K562 (cell line): ENCODE results near the gene IQCC. TPM values are rescaled to one million over a fixed set of nuclear protein-coding genes. Genes with fewer than 3 reads are reported as not detected.
A peak's percentile ranks its signal among the peaks of the same experiment; 100 is the strongest.

Experiments
- ATAC-seq: fragments of 200-7000 bp; cut with Tn5 transposase; 3 replicates; pipeline ENCODE4 v1.9.1; 2020; ENCODE audit warnings: moderate library complexity
- BruUV-seq: library from RNA; stranded (reverse); fragments of 400-500 nt; replicated peaks from 2 replicates; lab custom pipeline; 2021; lab: Mats Ljungman, UMichigan
- CTCF ChIA-PET: fragments of 300-600 bp; formaldehyde crosslinking; extraction: SDS; loops from one replicate; lab custom pipeline; 2021; ENCODE audit warnings: low intra/inter-chr PET ratio; lab: Yijun Ruan, JAX
- POLR2A ChIA-PET: fragments of 300-600, 350-650 bp; sonication (Branson Sonifier 250); formaldehyde crosslinking; extraction: SDS; loops from one replicate; lab custom pipeline; 2021; ENCODE audit warnings: antibody characterized with exemption, inconsistent platforms; lab: Yijun Ruan, JAX
- DNase-seq, 4 experiments: peaks; one replicate each; pipeline versions ENCODE4 v3.0.0 to v3.0.0-alpha.2; 2011 to 2018; ENCODE audit warnings: low spot score in 3 of 4, mixed read lengths in 3 of 4; ENCODE audit errors: extremely low read depth in 1 of 4
- FAIRE-seq: peaks from 2 replicates; lab custom pipeline; 2011; peaks lifted over from hg19 to GRCh38; lab: Jason Lieb, UNC
- H2AFZ ChIP-seq: 2 replicates; pipeline ENCODE4 v1.6.0; 2011; ENCODE audit warnings: low read depth, low read length, control low read depth, inconsistent platforms
- H3K27ac ChIP-seq: fragments of 200-600 bp; 3 replicates; pipeline ENCODE4 v1.8.0; 2011; ENCODE audit warnings: low read depth, mild to moderate bottlenecking, control low read depth, inconsistent platforms, low read length, moderate library complexity, mixed read lengths; ENCODE audit errors: extremely low read depth
- H3K27me3 ChIP-seq, 2 experiments: fragments of 300-600 bp in 1 of 2; 2 replicates in 1 of 2; 3 replicates in 1 of 2; pipeline versions ENCODE4 v1.6.0 to v1.8.0; 2011; ENCODE audit warnings: inconsistent platforms in 2 of 2, low read length in 2 of 2, mild to moderate bottlenecking in 1 of 2, mixed read lengths in 1 of 2, moderate library complexity in 1 of 2; ENCODE audit not compliant: control insufficient read depth in 2 of 2, insufficient read depth in 2 of 2
- H3K36me3 ChIP-seq: fragments of 300-600 bp; 3 replicates; pipeline ENCODE4 v1.8.0; 2011; ENCODE audit warnings: mild to moderate bottlenecking, low read length, inconsistent platforms; ENCODE audit not compliant: control insufficient read depth, insufficient read depth
- H3K4me1 ChIP-seq, 2 experiments: fragments of 200-600 bp in 1 of 2; replicated peaks in 1 of 2; 2 replicates in 1 of 2; 3 replicates in 1 of 2; pipeline versions ENCODE4 v1.5.1 to v1.8.0; 2011; ENCODE audit warnings: inconsistent platforms in 2 of 2, low read length in 2 of 2, mild to moderate bottlenecking in 1 of 2, mixed read lengths in 1 of 2, moderate library complexity in 1 of 2; ENCODE audit not compliant: control insufficient read depth in 2 of 2, insufficient read depth in 2 of 2
- H3K4me2 ChIP-seq: 2 replicates; pipeline ENCODE4 v1.6.1; 2011; ENCODE audit warnings: low read length, control low read depth, inconsistent platforms, mixed read lengths; ENCODE audit not compliant: insufficient read depth
- H3K4me3 ChIP-seq: fragments of 200-600 bp; sonication (generic), shearing (Covaris generic); 2 replicates; pipeline ENCODE4 v1.5.1; 2016; ENCODE audit warnings: control low read depth, inconsistent platforms
- H3K79me2 ChIP-seq: fragments of 200-600 bp; 3 replicates; pipeline ENCODE4 v1.8.0; 2011; ENCODE audit warnings: low read length, inconsistent platforms; ENCODE audit not compliant: control insufficient read depth, insufficient read depth
- H3K9ac ChIP-seq, 2 experiments: 2 replicates each; pipeline versions ENCODE4 v1.6.0 to v1.6.1; 2011; ENCODE audit warnings: low read depth in 2 of 2, low read length in 2 of 2, control low read depth in 1 of 2, inconsistent platforms in 1 of 2, mild to moderate bottlenecking in 1 of 2, mixed read lengths in 1 of 2; ENCODE audit not compliant: insufficient read depth in 1 of 2
- H3K9me1 ChIP-seq: one replicate; pipeline ENCODE4 v1.6.0; 2011; ENCODE audit warnings: inconsistent platforms, mild to moderate bottlenecking, low read length, moderate library complexity; ENCODE audit not compliant: control insufficient read depth, insufficient read depth
- H3K9me3 ChIP-seq: replicated peaks from 2 replicates; pipeline ENCODE4 v1.5.1; 2011; ENCODE audit warnings: low read depth, low read length, inconsistent platforms; ENCODE audit not compliant: control insufficient read depth, insufficient read depth
- H4K20me1 ChIP-seq: replicated peaks from 2 replicates; pipeline ENCODE4 v1.6.1; 2011; ENCODE audit warnings: low read length, inconsistent platforms, mixed read lengths; ENCODE audit not compliant: control insufficient read depth, insufficient read depth
- BDP1 ChIP-seq: IDR thresholded peaks from 3 replicates; pipeline ENCODE4 v1.6.1; 2011; ENCODE audit not compliant: insufficient read length, insufficient read depth
- CBFA2T3 ChIP-seq: fragments of 450-650 bp; IDR thresholded peaks from 2 replicates; pipeline ENCODE4 v1.6.1; 2017
- NFYB ChIP-seq: IDR thresholded peaks from 2 replicates; pipeline ENCODE4 v1.6.1; 2011; ENCODE audit warnings: mild to moderate bottlenecking, moderate library complexity; ENCODE audit not compliant: insufficient read length; ENCODE audit errors: extremely low read depth
- RBFOX2 ChIP-seq: fragments of 200-400 bp; formaldehyde crosslinking; IDR thresholded peaks from 2 replicates; pipeline ENCODE4 v1.6.1; 2017; ENCODE audit warnings: low read depth, mild to moderate bottlenecking, low read length, moderate library complexity
- SAFB2 ChIP-seq: fragments of 200-400 bp; formaldehyde crosslinking; IDR thresholded peaks from 2 replicates; pipeline ENCODE4 v1.6.1; 2018; ENCODE audit warnings: borderline replicate concordance, low read length, low read depth, moderate library complexity; ENCODE audit not compliant: severe bottlenecking
- SRSF3 ChIP-seq: fragments of 200-400 bp; formaldehyde crosslinking; IDR thresholded peaks from 2 replicates; pipeline ENCODE4 v1.6.1; 2016; ENCODE audit warnings: mild to moderate bottlenecking, low read length, moderate library complexity; ENCODE audit not compliant: insufficient read depth
- SUPT5H ChIP-seq: fragments of 450-650 bp; IDR thresholded peaks from 2 replicates; pipeline ENCODE4 v1.6.1; 2016
- ZFX ChIP-seq: sonication (generic); formaldehyde crosslinking; IDR thresholded peaks from 2 replicates; pipeline ENCODE4 v1.8.0; 2022; ENCODE audit warnings: mild to moderate bottlenecking, missing genetic modification reagents, moderate library complexity
- ZNF324 ChIP-seq: fragments of 250-450 bp; sonication (Bioruptor Pico); IDR thresholded peaks from 2 replicates; pipeline ENCODE4 v1.4.0; 2020; ENCODE audit warnings: mild to moderate bottlenecking
- ZNF79 ChIP-seq: fragments of 250-450 bp; sonication (Bioruptor Pico); IDR thresholded peaks from 2 replicates; pipeline ENCODE4 v1.4.0; 2020; ENCODE audit warnings: low read depth, mild to moderate bottlenecking, moderate library complexity
- WGBS: fragments of 100-300 bp; shearing (Covaris generic); methylation state at CpG from one replicate; pipeline ENCODE4 v1.1.6; 2016; ENCODE audit warnings: low coverage, mixed read lengths; ENCODE audit not compliant: insufficient coverage; ENCODE audit errors: missing lambda C conversion rate; 5-methylcytosine and 5-hydroxymethylcytosine counted together
- in situ Hi-C: fragments of 300-500 bp; cut with MboI; formaldehyde crosslinking; loops from 4 replicates; pipeline ENCODE4 v1.15.0; 2018; ENCODE audit warnings: inconsistent platforms, mixed read lengths
- intact Hi-C: fragments of 100-400 bp; cut with micrococcal nuclease; formaldehyde crosslinking; loops from 2 replicates; pipeline ENCODE4 v1.14.2; 2022
- polyA plus RNA-seq, 8 experiments: library from polyadenylated mRNA; depleted of rRNA in 4 of 8; stranded (reverse) in 5 of 8; unstranded in 3 of 8; fragments of >200 nt; fragmentation: Nextera tagmentation in 2 of 8; fragmentation: Illumina TruSeq in 1 of 8; extraction: Ambion mirVana in 2 of 8; extraction: Trizol in 1 of 8; gene quantifications; 2 replicates each; pipeline versions ENCODE4 v1.2.1 to v1.2.3, GENCODE V29; 2011 to 2014; ENCODE audit warnings: inconsistent platforms in 1 of 8, missing spikeins in 1 of 8
- total RNA-seq, 7 experiments: library from RNA; depleted of rRNA in 6 of 7; stranded (reverse); fragments of >200 nt in 6 of 7; fragmentation: Illumina TruSeq in 2 of 7; extraction: Trizol in 2 of 7; gene quantifications; 2 replicates each; pipeline versions ENCODE4 v1.2.1 to v1.2.3, GENCODE V29; 2011 to 2021; ENCODE audit warnings: low replicate concordance in 1 of 7
- TF ChIP-seq, protein P1 (sequence below): fragments of 250-450 bp; sonication (Bioruptor Pico); IDR thresholded peaks from 2 replicates; pipeline ENCODE4 v1.8.0; 2022; ENCODE audit warnings: inconsistent platforms
- TF ChIP-seq, protein P2 (sequence below): fragments of 200-800 bp; sonication (Bioruptor generic); IDR thresholded peaks from 2 replicates; pipeline ENCODE4 v1.6.1; 2017; ENCODE audit warnings: missing genetic modification characterization, missing compliant biosample characterization

Gene IQCC
- total and polyA plus RNA-seq, 9 of the 15 experiments (the other 6 are each of a cell fraction or from before 2014, with no cell fraction given): 8.1 to 16.5 (median 10.7) TPM

DNA sequence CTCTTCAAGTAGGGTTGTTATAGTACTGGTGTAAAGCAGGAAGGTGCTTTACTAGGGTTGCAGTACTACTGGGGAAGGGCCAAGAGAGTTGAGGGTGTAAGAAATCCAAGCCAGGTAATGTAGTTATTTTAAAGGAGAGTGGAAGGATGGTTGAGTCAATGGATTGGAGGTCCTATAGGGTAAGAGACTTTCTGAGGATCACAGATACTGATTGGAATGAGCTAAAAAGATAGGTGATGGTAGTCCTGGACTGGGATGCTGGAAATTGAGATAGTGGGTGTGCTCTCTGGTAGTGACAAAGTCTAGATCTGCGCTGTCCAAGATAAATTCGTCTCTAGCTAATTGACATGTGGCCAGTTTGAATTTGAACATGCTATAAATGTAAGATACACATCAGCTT lies 19.0 kb upstream of the IQCC start (continued):
- TF ChIP-seq RBFOX2 (0 out of 2 replicates have a peak, but pooled peaks have one; percentile 27), ZNF79 (CRISPR knock-in tag) (no peak), SRSF3 (no peak), CBFA2T3 (0 out of 2 replicates have a peak, but pooled peaks have one; percentile 27), NFYB (no peak), ZNF324 (CRISPR knock-in tag) (no peak), SUPT5H (0 out of 2 replicates have a peak, but pooled peaks have one; percentile 2), ZFX (CRISPR knock-in tag) (no peak)
- TF ChIP-seq, protein P1, sequence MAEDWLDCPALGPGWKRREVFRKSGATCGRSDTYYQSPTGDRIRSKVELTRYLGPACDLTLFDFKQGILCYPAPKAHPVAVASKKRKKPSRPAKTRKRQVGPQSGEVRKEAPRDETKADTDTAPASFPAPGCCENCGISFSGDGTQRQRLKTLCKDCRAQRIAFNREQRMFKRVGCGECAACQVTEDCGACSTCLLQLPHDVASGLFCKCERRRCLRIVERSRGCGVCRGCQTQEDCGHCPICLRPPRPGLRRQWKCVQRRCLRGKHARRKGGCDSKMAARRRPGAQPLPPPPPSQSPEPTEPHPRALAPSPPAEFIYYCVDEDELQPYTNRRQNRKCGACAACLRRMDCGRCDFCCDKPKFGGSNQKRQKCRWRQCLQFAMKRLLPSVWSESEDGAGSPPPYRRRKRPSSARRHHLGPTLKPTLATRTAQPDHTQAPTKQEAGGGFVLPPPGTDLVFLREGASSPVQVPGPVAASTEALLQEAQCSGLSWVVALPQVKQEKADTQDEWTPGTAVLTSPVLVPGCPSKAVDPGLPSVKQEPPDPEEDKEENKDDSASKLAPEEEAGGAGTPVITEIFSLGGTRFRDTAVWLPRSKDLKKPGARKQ (CRISPR knock-in tag): no peak

DNA sequence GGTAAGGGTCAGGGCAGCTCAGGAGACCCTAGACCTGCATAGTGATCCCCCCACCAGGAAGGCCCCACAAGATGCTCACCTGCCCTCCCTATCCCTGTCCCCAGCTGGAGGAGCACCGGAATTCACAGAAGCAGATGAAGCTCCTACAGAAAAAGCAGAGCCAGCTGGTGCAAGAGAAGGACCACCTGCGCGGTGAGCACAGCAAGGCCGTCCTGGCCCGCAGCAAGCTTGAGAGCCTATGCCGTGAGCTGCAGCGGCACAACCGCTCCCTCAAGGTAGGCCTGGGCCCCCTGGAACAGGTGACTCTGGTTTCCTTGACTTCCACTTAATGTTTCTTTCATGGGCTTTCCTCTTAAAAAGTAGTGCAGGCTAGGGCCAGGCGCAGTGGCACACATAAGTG lies 17.6 kb upstream of the IQCC start:
- Histone ChIP-seq H3K9ac (peak overlapping the region in 1 of 2 experiments; percentile 29; a peak in 1 of 4 replicates), H3K36me3 (peaks cover 91% of the 10 kb centered on the region), H4K20me1 (no peaks in the 10 kb centered on the region), H3K9me3 (no peaks in the 10 kb centered on the region), H3K79me2 (peaks cover 36% of the 10 kb centered on the region), H3K4me3 (no peak overlapping the region), H3K9me1 (peaks cover 4% of the 10 kb centered on the region), H2AFZ (no peak overlapping the region), H3K4me1 (peaks cover 3% of the 10 kb centered on the region in 2 experiments; a peak in 3 of 5 replicates), H3K27ac (no peak overlapping the region), H3K27me3 (no peaks in the 10 kb centered on the region), H3K4me2 (no peak overlapping the region)
- CTCF ChIA-PET: no interaction called here
- BruUV-seq: no TSS peak
- no peak for FAIRE-seq
- in situ Hi-C loops (no loop called here), intact Hi-C loops (loop anchor here (10.0 kb wide), 1 partner anchor 173 kb away; the partner anchor contains the start of gene KHDRBS1)
- over 99% methylated on average over 9 of the region's 9 CpGs for WGBS
- no peak for ATAC-seq
- no peak for TF ChIP-seq SAFB2
- TF ChIP-seq, protein P2, sequence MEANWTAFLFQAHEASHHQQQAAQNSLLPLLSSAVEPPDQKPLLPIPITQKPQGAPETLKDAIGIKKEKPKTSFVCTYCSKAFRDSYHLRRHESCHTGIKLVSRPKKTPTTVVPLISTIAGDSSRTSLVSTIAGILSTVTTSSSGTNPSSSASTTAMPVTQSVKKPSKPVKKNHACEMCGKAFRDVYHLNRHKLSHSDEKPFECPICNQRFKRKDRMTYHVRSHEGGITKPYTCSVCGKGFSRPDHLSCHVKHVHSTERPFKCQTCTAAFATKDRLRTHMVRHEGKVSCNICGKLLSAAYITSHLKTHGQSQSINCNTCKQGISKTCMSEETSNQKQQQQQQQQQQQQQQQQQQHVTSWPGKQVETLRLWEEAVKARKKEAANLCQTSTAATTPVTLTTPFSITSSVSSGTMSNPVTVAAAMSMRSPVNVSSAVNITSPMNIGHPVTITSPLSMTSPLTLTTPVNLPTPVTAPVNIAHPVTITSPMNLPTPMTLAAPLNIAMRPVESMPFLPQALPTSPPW: no peak
- no peak for TF ChIP-seq BDP1
- peak; percentile 54; the same call in 1 of the 2 replicates for TF ChIP-seq RBFOX2
- POLR2A ChIA-PET: interaction anchor here (0.6 to 11.6 kb wide), 4 partner anchors 8 to 114 kb away, joined by 3 to 201 read pairs (median 4); partner anchors contain the start of genes CCDC28B and TXLNA
- DNase-seq: no peak
